K562 (cell line): ENCODE results near the gene NINL.

Experiments
- CREB3 ChIP-seq: fragments of 450-650 bp; conservative IDR thresholded peaks from 2 replicates; pipeline ENCODE4 v1.6.1; 2016; ENCODE audit warnings: missing genetic modification characterization, low read depth, mild to moderate bottlenecking, missing compliant biosample characterization, moderate library complexity
- EZH2 ChIP-seq: IDR thresholded peaks from 2 replicates; pipeline ENCODE4 v1.6.1; 2012; ENCODE audit warnings: low read depth, mild to moderate bottlenecking, inconsistent platforms, low read length, borderline replicate concordance
- KAT7 ChIP-seq: sonication (generic); formaldehyde crosslinking; IDR thresholded peaks from 2 replicates; pipeline ENCODE4 v1.8.0; 2022; ENCODE audit warnings: missing genetic modification reagents, mild to moderate bottlenecking, borderline replicate concordance
- NFATC3 ChIP-seq: fragments of 450-650 bp; IDR thresholded peaks from 2 replicates; pipeline ENCODE4 v1.6.1; 2017; ENCODE audit warnings: mild to moderate bottlenecking
- POLR2A ChIP-seq: fragments of 450-650 bp; conservative IDR thresholded peaks from 2 replicates; pipeline ENCODE4 v1.6.1; 2016
- RBM25 ChIP-seq: fragments of 200-400 bp; formaldehyde crosslinking; IDR thresholded peaks from 2 replicates; pipeline ENCODE4 v1.6.1; 2018; ENCODE audit warnings: low read length, low read depth, moderate library complexity; ENCODE audit not compliant: severe bottlenecking
- SP2 ChIP-seq: IDR thresholded peaks from 2 replicates; pipeline ENCODE4 v1.6.1; 2011; ENCODE audit warnings: mild to moderate bottlenecking, low read depth, low read length, moderate library complexity; ENCODE audit not compliant: poor library complexity, severe bottlenecking; ENCODE audit errors: extremely low read depth
- ZMIZ1 ChIP-seq, 2 experiments: fragments of 150-350 bp in 1 of 2; IDR thresholded peaks; 2 replicates each; pipeline ENCODE4 v1.6.1; 2012 to 2016; ENCODE audit warnings: low read depth in 2 of 2, low read length in 2 of 2, mild to moderate bottlenecking in 1 of 2, moderate library complexity in 1 of 2

DNA sequence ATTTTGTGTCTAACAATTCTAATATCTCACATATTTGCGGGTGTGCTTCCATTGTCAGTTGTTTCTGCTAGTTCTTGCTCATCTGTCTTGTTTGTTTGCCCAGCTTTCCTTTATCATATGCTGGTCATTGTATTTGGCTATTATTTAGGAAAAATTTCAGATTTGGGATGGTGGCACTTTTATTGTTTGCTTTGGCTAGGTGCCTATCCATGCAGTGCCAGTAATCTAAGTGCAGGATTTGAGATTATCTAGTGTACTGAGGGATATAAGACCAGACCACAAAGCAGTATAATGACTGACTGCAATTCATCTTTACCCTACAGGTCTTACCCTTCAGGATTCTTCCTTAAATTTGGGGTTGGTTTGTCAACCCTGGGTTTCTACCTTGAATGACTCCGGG lies 63.9 kb downstream of the NINL start:
- no peak for TF ChIP-seq KAT7 (CRISPR knock-in tag)
- no peak for TF ChIP-seq POLR2A
- TF ChIP-seq NFATC3: no peak
- no peak for TF ChIP-seq CREB3
- TF ChIP-seq EZH2: no peak
- no peak for TF ChIP-seq RBM25
- no peak for TF ChIP-seq ZMIZ1 (IDR thresholded peaks at IDR 0.05; ENCODE audit: low read depth in 2 of 2, low read length in 2 of 2)
- no peak for TF ChIP-seq SP2
